ENCODE results near the gene CCDC91.

DNA sequence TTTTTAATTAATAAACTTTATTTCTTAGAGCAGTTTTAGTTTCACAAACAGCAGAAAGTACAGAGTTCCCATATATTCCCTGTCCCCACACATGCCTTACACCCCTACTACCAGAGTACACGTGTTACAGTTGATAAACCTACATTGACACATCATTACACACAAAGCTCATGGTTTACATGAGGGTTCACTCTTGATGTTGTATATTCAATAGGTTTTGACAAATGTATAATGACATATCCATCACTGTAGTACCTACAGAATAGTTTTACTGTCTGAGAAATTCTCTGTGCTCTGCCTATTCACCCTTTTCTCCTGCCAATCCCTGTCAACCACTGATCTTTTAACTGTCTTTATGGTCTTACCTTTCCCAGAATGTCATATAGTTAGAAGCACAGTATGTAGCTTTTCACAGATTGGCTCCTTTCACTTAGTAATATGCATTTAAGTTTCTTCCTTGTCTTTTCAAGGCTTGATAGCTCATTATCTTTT is 15.1 kb upstream of the CCDC91 start:
- TF ChIP-seq, protein P1, sequence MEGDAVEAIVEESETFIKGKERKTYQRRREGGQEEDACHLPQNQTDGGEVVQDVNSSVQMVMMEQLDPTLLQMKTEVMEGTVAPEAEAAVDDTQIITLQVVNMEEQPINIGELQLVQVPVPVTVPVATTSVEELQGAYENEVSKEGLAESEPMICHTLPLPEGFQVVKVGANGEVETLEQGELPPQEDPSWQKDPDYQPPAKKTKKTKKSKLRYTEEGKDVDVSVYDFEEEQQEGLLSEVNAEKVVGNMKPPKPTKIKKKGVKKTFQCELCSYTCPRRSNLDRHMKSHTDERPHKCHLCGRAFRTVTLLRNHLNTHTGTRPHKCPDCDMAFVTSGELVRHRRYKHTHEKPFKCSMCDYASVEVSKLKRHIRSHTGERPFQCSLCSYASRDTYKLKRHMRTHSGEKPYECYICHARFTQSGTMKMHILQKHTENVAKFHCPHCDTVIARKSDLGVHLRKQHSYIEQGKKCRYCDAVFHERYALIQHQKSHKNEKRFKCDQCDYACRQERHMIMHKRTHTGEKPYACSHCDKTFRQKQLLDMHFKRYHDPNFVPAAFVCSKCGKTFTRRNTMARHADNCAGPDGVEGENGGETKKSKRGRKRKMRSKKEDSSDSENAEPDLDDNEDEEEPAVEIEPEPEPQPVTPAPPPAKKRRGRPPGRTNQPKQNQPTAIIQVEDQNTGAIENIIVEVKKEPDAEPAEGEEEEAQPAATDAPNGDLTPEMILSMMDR (IDR thresholded peaks at IDR 0.05), result no peak
- TF ChIP-seq POLR2A (IDR thresholded peaks at IDR 0.05), result no peak

All from Peyer's patch (tissue), 4 donors.